HepG2 (cell line): ENCODE data around the gene GPC3. TPM values are rescaled to one million over a fixed set of nuclear protein-coding genes. Genes with fewer than 3 reads are reported as not detected.

Experiments
- AHDC1 ChIP-seq: sonication (generic); formaldehyde crosslinking; IDR thresholded peaks from 2 replicates; pipeline ENCODE4 v1.5.1; 2020; ENCODE audit warnings: mild to moderate bottlenecking, missing genetic modification reagents, borderline replicate concordance
- ARID2 ChIP-seq: sonication (generic); formaldehyde crosslinking; IDR thresholded peaks from 2 replicates; pipeline ENCODE4 v1.8.1; 2022; ENCODE audit warnings: mild to moderate bottlenecking, missing genetic modification reagents, borderline replicate concordance
- ATM ChIP-seq: fragments of 450-650 bp; IDR thresholded peaks from 2 replicates; pipeline ENCODE4 v1.7.1; 2017; ENCODE audit warnings: mild to moderate bottlenecking, borderline replicate concordance
- GABPA ChIP-seq, 2 experiments: IDR thresholded peaks; 2 replicates each; pipeline ENCODE4 v1.6.1; 2011 to 2016; ENCODE audit warnings: low read depth in 2 of 2, low read length in 1 of 2, missing biosample characterization in 1 of 2, missing genetic modification characterization in 1 of 2
- GATA4 ChIP-seq: sonication (generic); IDR thresholded peaks from 2 replicates; pipeline ENCODE4 v1.6.1; 2016; ENCODE audit warnings: antibody characterized with exemption, low read depth, borderline replicate concordance
- MED1 ChIP-seq: sonication (generic); formaldehyde crosslinking; IDR thresholded peaks from 2 replicates; pipeline ENCODE4 v1.4.0; 2020; ENCODE audit warnings: missing genetic modification reagents
- PAF1 ChIP-seq: IDR thresholded peaks from 2 replicates; pipeline ENCODE4 v1.6.1; 2016; ENCODE audit warnings: missing genetic modification reagents, missing compliant biosample characterization
- ZNF407 ChIP-seq: sonication (generic); formaldehyde crosslinking; IDR thresholded peaks from one replicate; pipeline ENCODE4 v1.5.1; 2020; ENCODE audit warnings: mild to moderate bottlenecking, missing genetic modification reagents; ENCODE audit errors: not compliant biosample characterization
- ZNF800 ChIP-seq: sonication (generic); formaldehyde crosslinking; IDR thresholded peaks from 2 replicates; pipeline ENCODE4 v1.4.0; 2020; ENCODE audit warnings: missing genetic modification reagents
- polyA plus RNA-seq, 8 experiments: library from polyadenylated mRNA; depleted of rRNA in 3 of 8; stranded (reverse) in 7 of 8; unstranded in 1 of 8; fragments of >200 nt; fragmentation: Illumina TruSeq in 4 of 8; extraction: Trizol in 4 of 8; gene quantifications; 2 replicates each; pipeline versions ENCODE4 v1.2.1 to v1.2.3, GENCODE V29; 2011 to 2016; ENCODE audit warnings: low read depth in 4 of 8, missing spikeins in 1 of 8, mixed read lengths in 1 of 8; ENCODE audit not compliant: insufficient read depth in 1 of 8
- total RNA-seq, 5 experiments: library from RNA; depleted of rRNA; stranded (reverse); fragments of >200 nt; fragmentation: Illumina TruSeq; extraction: Trizol; gene quantifications; 2 replicates each; pipeline ENCODE4 v1.2.3, GENCODE V29; 2016; ENCODE audit warnings: low read depth in 1 of 5
- TF ChIP-seq, protein P1 (sequence below): sonication (generic); formaldehyde crosslinking; IDR thresholded peaks from 2 replicates; pipeline ENCODE4 v1.4.0; 2020; ENCODE audit warnings: missing genetic modification reagents
- TF ChIP-seq, protein P2 (sequence below): IDR thresholded peaks from 2 replicates; pipeline ENCODE4 v1.6.1; 2016; ENCODE audit warnings: missing compliant biosample characterization, missing genetic modification reagents, borderline replicate concordance

The GPC3 gene
- total and polyA plus RNA-seq, 2 of the 13 experiments (the other 11 are each of a cell fraction or from before 2014, with no cell fraction given): 1,799 to 3,263 TPM

GRCh38 chrX:133593531-133593930 is 391.9 kb downstream of the GPC3 start (continued):
- TF ChIP-seq ZNF407 (CRISPR knock-in tag): no peak
- TF ChIP-seq GATA4: no peak
- TF ChIP-seq GABPA (IDR thresholded peaks at IDR 0.05; ENCODE audit: low read depth, low read length): no peak
- TF ChIP-seq GABPA (CRISPR knock-in tag; IDR thresholded peaks at IDR 0.05; ENCODE audit: low read depth): no peak
- TF ChIP-seq ARID2 (CRISPR knock-in tag): no peak
- no peak for TF ChIP-seq ZNF800 (CRISPR knock-in tag)
- TF ChIP-seq, protein P1, sequence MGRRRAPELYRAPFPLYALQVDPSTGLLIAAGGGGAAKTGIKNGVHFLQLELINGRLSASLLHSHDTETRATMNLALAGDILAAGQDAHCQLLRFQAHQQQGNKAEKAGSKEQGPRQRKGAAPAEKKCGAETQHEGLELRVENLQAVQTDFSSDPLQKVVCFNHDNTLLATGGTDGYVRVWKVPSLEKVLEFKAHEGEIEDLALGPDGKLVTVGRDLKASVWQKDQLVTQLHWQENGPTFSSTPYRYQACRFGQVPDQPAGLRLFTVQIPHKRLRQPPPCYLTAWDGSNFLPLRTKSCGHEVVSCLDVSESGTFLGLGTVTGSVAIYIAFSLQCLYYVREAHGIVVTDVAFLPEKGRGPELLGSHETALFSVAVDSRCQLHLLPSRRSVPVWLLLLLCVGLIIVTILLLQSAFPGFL: no peak
- no peak for TF ChIP-seq ATM
- TF ChIP-seq, protein P2, sequence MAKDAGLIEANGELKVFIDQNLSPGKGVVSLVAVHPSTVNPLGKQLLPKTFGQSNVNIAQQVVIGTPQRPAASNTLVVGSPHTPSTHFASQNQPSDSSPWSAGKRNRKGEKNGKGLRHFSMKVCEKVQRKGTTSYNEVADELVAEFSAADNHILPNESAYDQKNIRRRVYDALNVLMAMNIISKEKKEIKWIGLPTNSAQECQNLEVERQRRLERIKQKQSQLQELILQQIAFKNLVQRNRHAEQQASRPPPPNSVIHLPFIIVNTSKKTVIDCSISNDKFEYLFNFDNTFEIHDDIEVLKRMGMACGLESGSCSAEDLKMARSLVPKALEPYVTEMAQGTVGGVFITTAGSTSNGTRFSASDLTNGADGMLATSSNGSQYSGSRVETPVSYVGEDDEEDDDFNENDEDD: no peak
- TF ChIP-seq PAF1 (CRISPR knock-in tag): no peak
- no peak for TF ChIP-seq MED1 (CRISPR knock-in tag)
- no peak for TF ChIP-seq AHDC1
